Stimulated activated CD4-positive, alpha-beta T cell treated with anti-CD3 and anti-CD28 coated beads, Interleukin-1b, Interleukin-23, amount 100 ng/mL, for 1 hour (primary cell): Measurements from ENCODE around the gene MREG.
A peak's percentile ranks its signal among the peaks of the same experiment; 100 is the strongest.
"Not testable (repeated sequence)": the region's sequence is repeated elsewhere in the genome, so short reads cannot be mapped to it uniquely, and the experiment has no call there.

Experiments
- DNase-seq, 2 donors: peaks; one replicate each; pipeline ENCODE4 v3.0.0-alpha.2; 2020; ENCODE audit warnings: low read depth in 2 of 2

Gene MREG

GRCh38 chr2:215958257-215958656 is 55.1 kb downstream of the MREG start:
- DNase-seq: no peak

- DNase-seq: not testable (repeated sequence)
Measured at GRCh38 chr2:215957354-215958122, 55.8 kb downstream of the MREG start.

- no peak for DNase-seq
Measured at GRCh38 chr2:215952860-215953637, 60.3 kb downstream of the MREG start.

GRCh38 chr2:215951558-215951957 is 61.8 kb downstream of the MREG start:
- no peak for DNase-seq

- no peak for DNase-seq
Measured at GRCh38 chr2:215949991-215950404, 63.4 kb downstream of the MREG start.

DNA sequence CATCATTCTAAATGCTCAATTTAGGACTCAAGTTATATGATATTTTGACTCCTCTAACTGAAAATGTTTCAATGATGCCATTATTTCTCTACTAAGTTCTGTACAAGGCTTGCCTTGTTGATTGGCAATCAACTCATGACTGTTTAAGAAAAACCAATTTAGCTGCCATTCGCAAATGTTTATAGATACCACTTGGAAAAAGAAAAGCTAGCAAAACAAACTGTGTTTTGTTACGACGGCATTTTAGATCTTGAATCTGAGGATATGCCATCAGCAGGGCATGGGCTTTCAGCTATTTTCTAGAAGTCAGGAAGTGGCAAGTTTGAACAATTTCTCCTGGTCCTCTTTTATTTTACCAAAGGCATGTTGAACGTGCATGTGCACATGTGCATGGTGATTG is 65.3 kb downstream of the MREG start:
- DNase-seq: no peak

GRCh38 chr2:215946586-215946985 is 66.8 kb downstream of the MREG start:
- no peak for DNase-seq

DNA sequence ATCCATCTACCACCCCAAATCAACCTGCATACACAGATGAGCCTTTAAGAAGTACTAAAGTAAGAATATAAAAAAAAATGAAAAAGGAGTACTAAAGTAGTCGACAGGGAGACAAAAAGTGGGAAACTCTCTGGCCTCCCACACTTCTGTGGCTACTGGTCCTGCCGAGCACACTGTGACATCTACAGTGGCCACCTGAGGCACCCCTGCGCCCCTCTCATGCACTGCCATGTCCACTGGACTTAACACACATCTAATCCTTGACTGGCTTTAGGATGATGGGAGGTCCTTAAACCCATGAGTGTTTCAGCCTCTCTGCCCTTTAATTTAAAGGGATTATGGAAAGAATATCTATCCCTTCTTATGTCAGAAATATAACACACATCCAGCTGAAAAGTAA is 71.2 kb downstream of the MREG start:
- no peak for DNase-seq

- DNase-seq: no peak
Measured at GRCh38 chr2:215941726-215942125, 71.6 kb downstream of the MREG start.

DNA sequence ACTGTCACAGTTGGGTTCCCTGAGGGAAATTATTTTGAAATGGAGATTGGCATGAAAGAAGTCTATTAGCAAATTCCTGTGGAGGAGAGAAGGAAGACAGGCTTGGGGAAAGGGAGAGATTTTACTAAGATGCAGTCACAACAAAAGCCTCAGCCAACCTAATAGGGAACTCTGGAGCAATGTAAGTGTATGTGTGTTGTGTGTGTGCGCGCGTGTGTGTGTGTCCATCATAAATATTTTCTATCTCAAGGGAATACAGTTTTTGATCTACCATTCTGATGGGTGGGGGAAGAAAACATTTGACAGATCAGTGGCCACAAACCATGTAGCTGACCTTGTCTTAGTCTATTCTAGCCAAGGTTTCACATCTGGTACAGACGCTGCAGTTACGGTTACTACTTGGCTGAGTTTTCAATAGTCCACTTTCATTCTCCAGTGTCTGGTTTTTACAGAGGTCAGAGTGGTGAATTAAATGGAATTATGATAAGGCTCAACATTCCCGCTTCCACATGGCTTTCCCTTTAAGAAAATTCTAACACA is 72.6 kb downstream of the MREG start:
- DNase-seq: no peak

DNA sequence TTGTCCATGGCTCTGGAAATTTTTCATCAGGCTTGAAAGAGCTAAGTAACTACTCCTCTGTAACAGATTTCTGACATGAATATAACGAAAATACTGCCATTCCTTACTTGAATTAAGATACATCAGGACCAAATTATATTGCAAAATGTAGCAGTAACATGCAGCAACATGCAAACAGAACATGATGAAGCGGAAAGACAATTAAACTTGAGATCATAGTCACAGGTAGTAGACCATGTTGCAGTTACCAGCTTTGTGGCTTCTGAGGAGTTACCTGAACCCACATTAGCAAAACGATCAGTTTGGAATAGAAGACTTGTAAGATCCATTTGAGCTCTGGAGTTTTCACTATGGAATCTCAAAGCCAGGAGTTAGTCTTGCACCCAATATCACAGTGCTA is 76.2 kb downstream of the MREG start:
- no peak for DNase-seq

GRCh38 chr2:215933151-215933550 is 80.2 kb downstream of the MREG start:
- no peak for DNase-seq

- peak in 1 of 2 donors; percentile 14 for DNase-seq
Measured at GRCh38 chr2:215931256-215931903, 82.0 kb downstream of the MREG start.

DNA sequence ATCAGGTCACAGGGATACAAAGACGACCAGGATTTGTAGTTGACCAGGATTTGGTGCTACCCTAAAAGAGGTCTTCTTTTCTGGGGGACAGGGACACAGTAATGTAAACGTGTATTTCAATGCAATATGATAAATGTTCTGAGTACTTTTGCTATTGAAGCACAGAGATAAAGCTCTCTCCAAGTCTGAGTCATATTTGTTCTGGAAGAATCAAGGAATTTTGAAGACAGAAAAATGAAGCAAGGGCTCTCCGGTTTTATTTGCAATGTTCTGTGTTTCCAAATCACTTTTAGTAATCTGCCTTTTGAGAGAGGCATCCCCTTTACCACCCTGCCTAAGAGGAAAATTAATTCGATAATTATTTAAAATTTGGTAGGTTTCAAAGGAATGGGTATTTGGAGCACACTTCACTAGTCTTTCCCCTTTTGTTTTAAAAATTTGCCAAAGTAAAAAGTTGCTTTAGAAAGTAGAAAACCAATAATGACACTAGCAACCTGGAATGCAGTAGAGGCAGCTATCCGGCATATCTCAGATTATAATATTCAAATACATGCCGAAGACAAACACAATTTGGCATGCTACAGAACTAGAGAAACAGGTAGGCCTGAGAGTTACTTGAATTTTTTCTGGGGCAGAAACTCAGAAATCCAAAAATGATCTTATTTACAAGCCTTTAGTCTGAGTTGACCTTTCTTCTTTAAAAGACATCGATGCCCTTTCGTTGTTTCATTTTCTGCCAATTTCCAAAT is 82.7 kb downstream of the MREG start:
- no peak for DNase-seq

DNA sequence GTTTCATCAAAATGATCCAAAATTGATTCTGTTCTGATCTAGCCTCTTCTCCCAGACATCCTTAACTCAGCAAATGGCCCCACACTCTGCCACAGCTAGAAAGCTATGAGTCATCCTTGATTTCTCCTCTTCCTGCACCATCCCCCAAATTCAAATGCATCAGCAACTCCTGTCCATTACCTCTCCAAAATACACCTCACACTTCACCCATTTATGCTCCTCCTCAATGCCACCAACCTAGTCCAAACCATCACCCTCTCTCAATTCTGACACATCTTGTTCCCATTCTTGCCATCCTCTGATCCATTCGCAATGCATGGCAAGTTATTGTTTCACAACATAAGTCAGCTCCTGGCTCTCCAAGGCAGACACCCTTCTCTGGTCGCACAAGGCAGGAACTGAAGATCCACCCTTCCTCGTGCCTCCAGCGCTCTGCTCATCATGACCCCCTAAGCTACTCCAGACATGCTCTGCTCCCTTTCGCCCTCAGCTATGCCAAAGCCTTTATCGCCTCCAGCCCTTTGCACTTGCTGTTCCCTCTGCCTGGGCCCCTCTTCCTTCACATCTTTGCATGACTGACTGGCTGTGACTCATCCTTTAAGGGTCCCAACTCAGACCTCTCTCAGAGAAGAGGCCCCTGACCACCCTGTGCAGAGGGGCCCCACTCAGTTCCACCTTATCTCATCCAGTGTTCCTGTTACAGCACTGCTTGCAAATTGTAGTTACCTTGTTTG is 83.6 kb downstream of the MREG start:
- DNase-seq: no peak

DNA sequence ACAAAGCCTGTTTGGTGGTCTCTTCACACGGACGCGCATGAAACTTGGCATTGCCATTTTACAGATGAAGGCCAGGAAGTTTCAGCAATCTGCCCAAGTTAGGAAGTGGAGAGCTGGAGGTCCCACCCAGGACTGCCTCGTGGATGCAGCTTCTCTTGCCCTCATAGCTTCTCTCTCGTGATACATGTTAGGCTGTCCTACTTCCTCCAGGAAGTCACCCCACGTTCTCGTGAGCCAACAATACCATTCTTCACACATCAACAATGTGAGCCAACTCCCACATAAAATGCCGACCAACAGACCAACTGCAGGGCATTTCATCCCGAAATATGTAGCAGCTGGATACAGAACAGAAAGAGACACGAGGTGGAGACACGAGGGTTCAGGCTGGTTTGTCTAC is 85.3 kb downstream of the MREG start:
- DNase-seq: no peak

DNA sequence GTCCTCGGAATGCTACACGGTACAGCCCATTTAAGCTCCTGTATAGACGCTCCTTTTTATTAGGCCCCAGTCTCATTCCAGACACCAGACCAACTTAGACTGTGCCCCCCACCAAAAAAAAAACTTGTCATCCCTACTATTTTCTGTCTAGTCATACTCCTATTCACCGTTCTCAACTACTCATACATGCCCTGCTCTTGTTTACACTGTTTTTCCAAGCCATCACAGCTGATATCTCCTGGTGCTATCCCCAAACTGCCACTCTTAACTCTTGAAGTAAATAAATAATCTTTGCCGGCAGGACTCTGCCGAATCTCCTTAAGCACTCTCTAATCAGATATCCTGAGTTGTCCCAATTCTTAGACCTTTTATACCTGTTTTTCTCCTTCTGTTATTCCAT is 86.4 kb downstream of the MREG start:
- DNase-seq: not testable (repeated sequence)

DNA sequence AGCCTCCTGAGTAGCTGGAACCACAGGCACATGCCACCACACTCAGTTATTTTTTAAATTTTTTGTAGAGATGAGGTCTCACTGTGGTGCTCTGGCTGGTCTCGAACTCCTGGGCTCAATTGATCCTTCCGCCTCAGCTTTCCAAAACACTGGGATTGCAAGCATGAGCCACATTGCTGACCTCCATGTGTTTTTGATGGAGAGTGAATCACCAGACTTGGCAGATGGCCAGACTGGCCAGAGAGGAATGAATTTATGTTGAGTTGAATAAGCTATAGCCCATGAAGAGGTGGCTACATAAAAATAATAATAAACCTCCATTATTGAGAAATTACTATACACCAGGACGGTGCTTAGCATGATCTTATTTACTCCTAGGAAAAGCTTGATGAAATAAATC is 91.5 kb downstream of the MREG start:
- DNase-seq: no peak

GRCh38 chr2:215920244-215921100 is 92.9 kb downstream of the MREG start:
- peak in 1 of 2 donors; percentile 29 for DNase-seq

- no peak for DNase-seq
Measured at GRCh38 chr2:215919624-215920243, 93.6 kb downstream of the MREG start.
